ENCODE measurements around the gene KAT6B.

The KAT6B gene

DNA sequence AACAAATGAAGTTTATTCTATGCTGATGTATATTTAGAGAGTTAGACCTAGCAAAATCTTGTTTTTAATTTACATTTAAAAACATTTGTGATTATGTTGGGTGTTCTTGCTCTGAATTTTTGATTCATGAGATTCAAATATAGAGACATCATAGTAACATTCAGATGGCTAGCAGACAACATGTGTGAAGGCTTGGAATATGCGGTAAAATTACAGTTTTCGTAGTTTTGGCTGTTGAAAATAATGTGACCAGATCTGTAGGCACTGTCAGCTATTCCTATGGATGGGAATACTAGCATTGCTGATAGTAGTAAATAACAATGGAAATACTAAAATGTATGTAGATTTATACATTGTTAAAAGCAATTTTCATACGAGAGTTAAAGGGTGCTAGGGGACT, 131.9 kb downstream of the KAT6B start:
- H3K4me3 ChIP-seq (ENCODE audit: low read depth, low read length), result no peak overlapping the region
- TF ChIP-seq, protein P1, sequence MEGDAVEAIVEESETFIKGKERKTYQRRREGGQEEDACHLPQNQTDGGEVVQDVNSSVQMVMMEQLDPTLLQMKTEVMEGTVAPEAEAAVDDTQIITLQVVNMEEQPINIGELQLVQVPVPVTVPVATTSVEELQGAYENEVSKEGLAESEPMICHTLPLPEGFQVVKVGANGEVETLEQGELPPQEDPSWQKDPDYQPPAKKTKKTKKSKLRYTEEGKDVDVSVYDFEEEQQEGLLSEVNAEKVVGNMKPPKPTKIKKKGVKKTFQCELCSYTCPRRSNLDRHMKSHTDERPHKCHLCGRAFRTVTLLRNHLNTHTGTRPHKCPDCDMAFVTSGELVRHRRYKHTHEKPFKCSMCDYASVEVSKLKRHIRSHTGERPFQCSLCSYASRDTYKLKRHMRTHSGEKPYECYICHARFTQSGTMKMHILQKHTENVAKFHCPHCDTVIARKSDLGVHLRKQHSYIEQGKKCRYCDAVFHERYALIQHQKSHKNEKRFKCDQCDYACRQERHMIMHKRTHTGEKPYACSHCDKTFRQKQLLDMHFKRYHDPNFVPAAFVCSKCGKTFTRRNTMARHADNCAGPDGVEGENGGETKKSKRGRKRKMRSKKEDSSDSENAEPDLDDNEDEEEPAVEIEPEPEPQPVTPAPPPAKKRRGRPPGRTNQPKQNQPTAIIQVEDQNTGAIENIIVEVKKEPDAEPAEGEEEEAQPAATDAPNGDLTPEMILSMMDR (IDR thresholded peaks at IDR 0.05; ENCODE audit: borderline replicate concordance, insufficient read depth, low read depth, low read length), result no peak

DNA sequence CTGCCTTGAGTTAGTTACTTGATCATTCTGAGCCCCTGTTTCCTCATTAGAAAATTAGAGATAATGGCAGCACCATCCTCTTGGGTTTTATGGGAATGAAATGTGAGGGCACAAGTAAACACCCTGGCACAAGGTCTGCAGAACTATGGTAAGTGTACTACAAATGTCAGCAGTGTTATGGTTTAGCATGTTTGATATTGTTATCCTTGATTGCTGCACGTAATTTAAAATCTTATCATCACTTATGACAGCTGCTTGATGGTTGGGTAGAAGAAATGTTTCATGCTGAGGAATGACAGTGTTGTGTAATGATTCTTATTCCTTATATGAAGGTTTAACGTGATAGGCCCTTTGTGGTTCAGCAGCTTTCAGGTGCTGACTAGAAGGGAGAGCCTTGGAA, 134.3 kb downstream of the KAT6B start:
- TF ChIP-seq, protein P1 (IDR thresholded peaks at IDR 0.05; ENCODE audit: borderline replicate concordance, insufficient read depth, low read depth, low read length), result no peak
- H3K4me3 ChIP-seq (ENCODE audit: low read depth, low read length), result no peak overlapping the region

DNA sequence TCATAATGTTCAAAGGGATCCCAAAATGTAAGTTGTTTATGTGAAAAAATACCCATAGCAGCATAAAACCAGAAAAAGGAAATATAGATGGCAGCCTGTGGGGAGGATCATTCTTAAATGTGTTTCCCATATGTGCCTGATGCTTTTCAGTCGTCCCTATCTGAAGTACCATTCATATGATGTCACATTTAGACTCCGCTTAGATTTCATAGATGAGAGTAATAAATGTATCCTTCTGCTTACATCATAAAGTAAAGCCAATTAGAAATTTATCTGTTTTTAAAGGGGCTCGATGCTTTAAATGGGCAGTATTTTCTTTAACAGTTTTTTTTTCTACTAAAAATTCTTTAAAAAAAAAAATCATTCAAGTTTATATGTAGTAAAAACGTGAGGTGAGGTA, 136.1 kb downstream of the KAT6B start:
- TF ChIP-seq, protein P1 (IDR thresholded peaks at IDR 0.05; ENCODE audit: borderline replicate concordance, insufficient read depth, low read depth, low read length), result no peak
- H3K4me3 ChIP-seq (ENCODE audit: low read depth, low read length), result no peak overlapping the region

- H3K4me3 ChIP-seq (ENCODE audit: low read depth, low read length), result no peak overlapping the region
- TF ChIP-seq, protein P1 (IDR thresholded peaks at IDR 0.05; ENCODE audit: borderline replicate concordance, insufficient read depth, low read depth, low read length), result no peak
These were observed 137.1 kb downstream of the KAT6B start for GRCh38 chr10:74963549-74963948.

- TF ChIP-seq, protein P1 (IDR thresholded peaks at IDR 0.05; ENCODE audit: borderline replicate concordance, insufficient read depth, low read depth, low read length), result no peak
- H3K4me3 ChIP-seq (ENCODE audit: low read depth, low read length), result no peak overlapping the region
These were observed 141.7 kb downstream of the KAT6B start for GRCh38 chr10:74967911-74968666.

DNA sequence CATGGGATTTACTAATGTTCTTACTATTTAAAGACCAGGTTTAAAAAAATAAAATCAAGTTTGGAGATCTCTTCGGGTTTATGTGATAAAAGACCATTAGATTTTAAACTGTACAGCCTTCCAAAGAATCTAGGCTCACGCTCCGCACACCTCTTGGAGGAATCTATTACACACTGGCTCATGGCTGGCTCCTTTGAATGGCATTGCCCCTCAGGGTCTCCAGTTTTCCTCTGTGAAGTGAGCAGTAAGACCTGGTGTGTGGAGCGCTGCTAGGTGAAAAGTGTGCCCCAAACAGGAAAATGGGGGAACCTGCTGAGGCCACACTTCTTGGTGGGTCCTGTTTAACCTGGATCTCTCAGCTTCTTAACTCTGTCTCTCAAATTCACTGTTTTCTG, 142.3 kb downstream of the KAT6B start:
- TF ChIP-seq, protein P1 (IDR thresholded peaks at IDR 0.05; ENCODE audit: borderline replicate concordance, insufficient read depth, low read depth, low read length), result no peak
- H3K4me3 ChIP-seq (ENCODE audit: low read depth, low read length), result no peak overlapping the region

GRCh38 chr10:74969093-74969492, 142.7 kb downstream of the KAT6B start:
- TF ChIP-seq, protein P1 (IDR thresholded peaks at IDR 0.05; ENCODE audit: borderline replicate concordance, insufficient read depth, low read depth, low read length), result no peak
- no peak overlapping the region for H3K4me3 ChIP-seq (ENCODE audit: low read depth, low read length)

Data from GM12875 (cell line).